WTC11 (cell line): ENCODE measurements around the gene RFPL3. TPM values are rescaled to one million over a fixed set of nuclear protein-coding genes. Genes with fewer than 3 reads are reported as not detected.

Source experiments
- ATAC-seq: fragments of 200-7000 bp; cut with Tn5 transposase; 2 replicates; pipeline ENCODE4 v1.10.0; 2021; ENCODE audit warnings: mild to moderate bottlenecking, moderate library complexity
- CTCF ChIA-PET: fragments of 300-600 bp; sonication (Branson Sonifier 250); formaldehyde crosslinking; loops from one replicate; lab custom pipeline; 2021; ENCODE audit warnings: antibody characterized with exemption; lab: Charles Lee
- POLR2A ChIA-PET: fragments of 350-600 bp; sonication (Branson Sonifier 250); formaldehyde crosslinking; loops from one replicate; lab custom pipeline; 2021; ENCODE audit warnings: antibody characterized with exemption; lab: Charles Lee
- DNase-seq: peaks from one replicate; pipeline ENCODE4 v3.0.0; 2021; ENCODE audit warnings: low spot score
- H3K27ac Mint-ChIP-seq: 2 replicates; pipeline ENCODE4 v1.8.0; 2021; ENCODE audit warnings: mixed read lengths
- H3K27me3 Mint-ChIP-seq: 2 replicates; pipeline ENCODE4 v1.8.0; 2021; ENCODE audit warnings: low read depth, mild to moderate bottlenecking, moderate library complexity, mixed read lengths
- H3K36me3 Mint-ChIP-seq: 2 replicates; pipeline ENCODE4 v1.8.0; 2021; ENCODE audit warnings: mixed read lengths
- H3K4me1 Mint-ChIP-seq: 2 replicates; pipeline ENCODE4 v1.8.0; 2022; ENCODE audit warnings: mixed read lengths
- H3K4me3 Mint-ChIP-seq: 2 replicates; pipeline ENCODE4 v1.8.0; 2021; ENCODE audit warnings: mild to moderate bottlenecking, moderate library complexity, mixed read lengths
- H3K9me3 Mint-ChIP-seq: 2 replicates; pipeline ENCODE4 v1.8.0; 2021; ENCODE audit warnings: mixed read lengths
- CDX4 ChIP-seq: fragments of 250-450 bp; sonication (Bioruptor Pico); IDR thresholded peaks from 2 replicates; pipeline ENCODE4 v1.9.0; 2021; ENCODE audit warnings: moderate library complexity, mild to moderate bottlenecking, inconsistent platforms, borderline replicate concordance
- E2F5 ChIP-seq: sonication (generic); formaldehyde crosslinking; IDR thresholded peaks from 2 replicates; pipeline ENCODE4 v1.8.1; 2022; ENCODE audit warnings: mild to moderate bottlenecking, moderate library complexity, missing genetic modification reagents
- EMX1 ChIP-seq: fragments of 250-450 bp; sonication (Bioruptor Pico); IDR thresholded peaks from 2 replicates; pipeline ENCODE4 v1.8.0; 2021; ENCODE audit warnings: mild to moderate bottlenecking
- ETV6 ChIP-seq: sonication (generic); formaldehyde crosslinking; IDR thresholded peaks from 2 replicates; pipeline ENCODE4 v1.8.1; 2022; ENCODE audit warnings: mild to moderate bottlenecking, missing genetic modification reagents
- FOXP1 ChIP-seq: sonication (generic); formaldehyde crosslinking; IDR thresholded peaks from 2 replicates; pipeline ENCODE4 v1.8.0; 2022; ENCODE audit warnings: missing genetic modification reagents, mild to moderate bottlenecking, moderate library complexity, borderline replicate concordance
- JUN ChIP-seq: sonication (generic); formaldehyde crosslinking; IDR thresholded peaks from 2 replicates; pipeline ENCODE4 v1.8.0; 2023; ENCODE audit warnings: mild to moderate bottlenecking, missing genetic modification reagents
- MXD4 ChIP-seq: fragments of 250-450 bp; sonication (Bioruptor Pico); IDR thresholded peaks from 2 replicates; pipeline ENCODE4 v1.8.0; 2021; ENCODE audit warnings: mild to moderate bottlenecking, moderate library complexity, borderline replicate concordance
- PRDM15 ChIP-seq: sonication (generic); formaldehyde crosslinking; IDR thresholded peaks from 2 replicates; pipeline ENCODE4 v1.8.0; 2022; ENCODE audit warnings: missing genetic modification reagents
- TCF7 ChIP-seq: sonication (generic); formaldehyde crosslinking; IDR thresholded peaks from 2 replicates; pipeline ENCODE4 v1.8.0; 2022; ENCODE audit warnings: mild to moderate bottlenecking, low read depth, missing genetic modification reagents, moderate library complexity
- TEAD4 ChIP-seq: sonication (generic); formaldehyde crosslinking; IDR thresholded peaks from 2 replicates; pipeline ENCODE4 v1.8.0; 2022; ENCODE audit warnings: mild to moderate bottlenecking, missing genetic modification reagents
- TP53 ChIP-seq: sonication (generic); formaldehyde crosslinking; IDR thresholded peaks from 2 replicates; pipeline ENCODE4 v1.8.1; 2023; ENCODE audit warnings: mild to moderate bottlenecking, missing genetic modification reagents
- ZNF219 ChIP-seq: sonication (generic); formaldehyde crosslinking; IDR thresholded peaks from 2 replicates; pipeline ENCODE4 v1.8.0; 2023; ENCODE audit warnings: missing genetic modification reagents, mild to moderate bottlenecking, borderline replicate concordance
- ZNF232 ChIP-seq: sonication (generic); formaldehyde crosslinking; IDR thresholded peaks from 2 replicates; pipeline ENCODE4 v1.8.0; 2022; ENCODE audit warnings: mild to moderate bottlenecking, missing genetic modification reagents
- ZNF281 ChIP-seq: sonication (generic); formaldehyde crosslinking; IDR thresholded peaks from 2 replicates; pipeline ENCODE4 v1.8.0; 2023; ENCODE audit warnings: mild to moderate bottlenecking, missing genetic modification reagents
- ZNF423 ChIP-seq: fragments of 250-450 bp; sonication (Bioruptor Pico); IDR thresholded peaks from 2 replicates; pipeline ENCODE4 v2.1.2; 2022; ENCODE audit warnings: mild to moderate bottlenecking, moderate library complexity
- ZNF425 ChIP-seq: fragments of 250-450 bp; sonication (Bioruptor Pico); conservative IDR thresholded peaks from 2 replicates; pipeline ENCODE4 v1.9.0; 2021; ENCODE audit warnings: mild to moderate bottlenecking
- ZNF512 ChIP-seq: sonication (generic); formaldehyde crosslinking; IDR thresholded peaks from 2 replicates; pipeline ENCODE4 v1.8.1; 2022; ENCODE audit warnings: missing genetic modification reagents, borderline replicate concordance
- ZSCAN18 ChIP-seq: fragments of 250-450 bp; sonication (Bioruptor Pico); IDR thresholded peaks from 2 replicates; pipeline ENCODE4 v2.1.2; 2022; ENCODE audit warnings: mild to moderate bottlenecking, moderate library complexity
- total RNA-seq: library from RNA; stranded (reverse); gene quantifications from 3 replicates; pipeline ENCODE4 v1.2.3, GENCODE V29; 2021

RFPL3 gene
- total RNA-seq, 1 experiment from 2014 or later: not detected

GRCh38 chr22:32410459-32410858 is 52.8 kb downstream of the RFPL3 start:
- no peak overlapping the region for H3K27ac Mint-ChIP-seq
- peaks cover 25% of the 10 kb centered on the region for H3K4me1 Mint-ChIP-seq
- no peak for DNase-seq
- no peaks in the 10 kb centered on the region for H3K9me3 Mint-ChIP-seq
- peaks cover 35% of the 10 kb centered on the region for H3K36me3 Mint-ChIP-seq
- TF ChIP-seq EMX1 (CRISPR knock-in tag): no peak
- TF ChIP-seq JUN (CRISPR knock-in tag): no peak
- TF ChIP-seq TEAD4 (CRISPR knock-in tag): no peak
- no peak for TF ChIP-seq CDX4 (CRISPR knock-in tag)
- no peak for TF ChIP-seq FOXP1 (CRISPR knock-in tag)
- no peak for TF ChIP-seq ETV6 (CRISPR knock-in tag)
- no peak for TF ChIP-seq ZNF281 (CRISPR knock-in tag)
- no peak for TF ChIP-seq MXD4 (CRISPR knock-in tag)
- no peak for TF ChIP-seq TCF7 (CRISPR knock-in tag)
- TF ChIP-seq ZNF232: no peak
- TF ChIP-seq TP53 (CRISPR knock-in tag): no peak
- no peak for TF ChIP-seq ZNF219 (CRISPR knock-in tag)
- no peak for TF ChIP-seq ZNF425 (CRISPR knock-in tag)
- TF ChIP-seq E2F5 (CRISPR knock-in tag): no peak
- TF ChIP-seq ZSCAN18 (CRISPR knock-in tag): no peak
- TF ChIP-seq PRDM15: no peak
- no peak for TF ChIP-seq ZNF423 (CRISPR knock-in tag)
- no peak for TF ChIP-seq ZNF512 (CRISPR knock-in tag)
- H3K27me3 Mint-ChIP-seq: peaks cover under 1% of the 10 kb centered on the region; the same call in 1 of the 2 replicates
- ChIA-PET CTCF (interaction anchor here (2.3 kb wide), 1 partner anchor 33 kb away, joined by 9 read pairs; no protein-coding TSS in a partner anchor), POLR2A (no interaction called here)
- no peak for ATAC-seq
- H3K4me3 Mint-ChIP-seq: peak overlapping the region; percentile 96
